IPS-NIHi7 (cell line): Measurements from ENCODE around the gene CA9.

Source experiments
- DNase-seq: peaks from one replicate; pipeline ENCODE4 v3.0.0; 2012; ENCODE audit warnings: mixed read lengths; ENCODE audit errors: extremely low spot score

The CA9 gene

DNA sequence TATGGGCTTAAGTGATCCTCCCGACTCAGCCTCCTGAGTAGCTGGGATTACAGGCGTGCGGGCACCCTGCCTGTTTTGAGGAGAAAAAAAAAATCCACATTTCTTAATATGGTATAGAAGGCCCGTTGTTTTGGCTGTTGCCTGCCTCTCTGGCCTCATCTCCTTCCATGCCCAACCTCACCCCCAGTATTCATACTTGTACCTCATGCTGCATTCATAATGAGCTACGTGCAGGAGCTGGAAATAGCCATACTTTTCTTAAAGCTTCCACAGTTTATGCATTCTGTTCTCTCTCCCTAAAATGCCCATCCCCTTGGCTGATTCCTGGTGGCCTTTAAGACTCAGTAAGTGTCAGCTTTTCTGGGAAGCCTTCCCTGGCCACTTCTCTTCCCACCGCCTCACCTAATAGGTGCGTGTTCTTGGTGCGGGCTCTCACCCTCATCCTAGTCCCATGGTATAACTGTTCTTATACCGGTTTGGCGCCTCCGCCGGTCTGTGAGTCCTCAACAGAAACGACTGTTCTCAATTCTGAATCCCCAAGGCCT is 18.1 kb downstream of the CA9 start:
- DNase-seq, result no peak

DNA sequence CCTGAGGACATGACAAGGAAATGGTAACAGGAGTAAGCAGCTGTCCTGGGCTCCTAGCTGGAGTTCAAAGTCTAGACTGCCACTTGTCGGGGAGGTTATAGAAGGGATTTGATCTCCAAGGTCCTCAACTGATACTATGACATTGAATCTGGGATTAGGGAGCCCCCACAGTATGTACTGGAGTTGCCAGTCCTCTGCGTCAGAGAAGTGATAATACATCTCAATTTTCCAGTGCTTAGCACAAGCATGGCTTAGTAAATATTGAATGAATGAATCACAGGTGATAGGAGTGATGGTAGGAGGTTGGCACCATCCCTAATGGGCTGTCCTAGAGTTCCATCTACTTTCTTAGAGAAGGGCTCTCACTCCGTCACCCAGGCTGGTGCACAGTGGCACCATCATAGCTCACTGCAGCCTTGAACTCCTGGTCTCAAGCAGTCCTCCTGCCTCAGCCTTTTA is 22.2 kb downstream of the CA9 start:
- DNase-seq, result no peak

DNA sequence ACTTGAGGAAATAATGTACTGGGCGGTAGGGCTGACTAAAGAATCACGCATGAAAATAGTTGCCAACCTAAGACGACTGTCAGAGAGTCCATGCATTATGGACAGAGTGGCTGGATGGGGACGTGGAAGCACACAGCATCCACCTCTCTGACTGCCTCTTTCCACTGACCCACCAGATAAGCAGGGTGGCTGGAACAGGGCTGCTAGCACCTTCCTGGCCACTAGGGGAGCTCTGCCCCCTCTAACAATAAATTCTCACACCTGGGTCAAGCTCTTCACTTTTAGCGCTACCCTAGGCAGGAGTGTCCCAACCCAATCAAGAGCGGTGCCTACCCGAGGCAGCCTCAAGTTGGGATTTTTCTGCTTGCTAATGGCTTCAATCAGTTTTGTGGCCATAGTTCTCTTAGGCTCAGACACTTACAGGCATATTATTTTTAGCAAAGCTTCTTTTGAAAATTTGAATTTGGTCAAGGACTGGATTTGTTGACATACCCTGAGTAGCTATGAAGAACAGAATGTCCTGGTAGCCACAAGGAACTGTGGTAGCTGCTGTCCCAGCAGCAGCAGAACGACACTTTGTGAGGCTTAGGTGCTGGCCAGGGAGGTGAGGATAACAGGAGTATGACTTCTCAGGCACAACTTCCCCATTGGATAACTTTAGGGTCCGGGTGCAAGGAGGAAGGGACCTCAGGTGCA is 22.9 kb downstream of the CA9 start:
- DNase-seq, result peak; percentile 85

DNA sequence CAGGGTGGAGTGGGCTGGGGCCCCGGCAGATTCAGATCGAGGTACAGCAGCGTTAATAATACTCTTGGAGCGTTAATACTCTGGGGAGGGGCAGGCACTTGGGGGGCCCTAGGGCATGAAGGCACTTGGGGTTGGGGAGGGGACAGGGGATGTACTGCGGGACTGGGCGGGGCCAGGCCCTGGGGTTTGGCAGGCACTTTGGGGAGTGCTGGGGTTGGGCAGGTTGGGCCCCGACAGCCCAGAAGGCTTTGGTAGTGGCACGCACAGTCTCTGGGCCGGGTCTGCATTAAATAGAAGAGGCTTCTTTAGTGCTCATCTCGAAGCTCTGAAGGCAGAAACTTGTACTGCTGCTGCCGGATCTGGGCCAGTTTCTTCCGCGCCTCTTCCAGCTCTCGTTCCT is 23.8 kb downstream of the CA9 start:
- DNase-seq, result no peak

DNA sequence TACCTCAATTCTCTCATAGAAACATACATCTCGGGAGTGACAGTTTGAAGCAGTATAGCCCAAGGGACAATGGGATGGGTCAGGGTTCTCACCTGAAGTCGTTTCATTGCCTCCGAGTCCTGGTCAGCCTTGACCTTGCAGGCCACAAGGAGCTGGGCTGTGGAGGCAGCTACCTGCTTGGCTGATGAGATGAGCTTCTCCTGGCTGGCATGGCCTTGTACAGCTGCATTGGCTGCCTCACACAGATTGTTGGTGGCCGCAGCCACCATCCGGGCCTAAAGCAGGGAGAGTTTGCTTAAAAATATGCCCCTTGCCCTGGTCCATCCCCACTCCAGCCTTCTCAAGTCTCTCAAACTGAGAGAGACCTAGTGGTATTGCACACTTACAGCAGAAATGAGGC is 24.5 kb downstream of the CA9 start:
- DNase-seq, result no peak

DNA sequence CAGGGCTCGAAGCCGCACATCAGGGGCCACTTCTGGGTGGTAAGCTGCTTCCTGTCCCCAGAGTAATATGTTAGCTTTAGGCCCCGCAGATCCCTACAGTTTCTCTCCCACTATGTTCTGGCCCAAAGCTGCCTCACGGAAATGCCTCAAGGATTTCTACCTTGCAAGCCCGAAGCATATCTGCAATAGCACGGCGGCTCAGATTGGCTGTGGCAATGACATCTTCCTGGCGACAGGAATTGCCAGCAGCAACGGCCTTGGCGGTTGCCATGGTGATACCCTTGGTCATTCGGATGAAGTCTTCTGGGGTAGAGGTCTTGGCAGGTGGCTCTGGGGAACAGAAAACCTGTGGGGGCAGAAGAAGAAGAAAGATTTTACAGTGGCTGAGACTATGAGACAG is 26.3 kb downstream of the CA9 start:
- no peak for DNase-seq

DNA sequence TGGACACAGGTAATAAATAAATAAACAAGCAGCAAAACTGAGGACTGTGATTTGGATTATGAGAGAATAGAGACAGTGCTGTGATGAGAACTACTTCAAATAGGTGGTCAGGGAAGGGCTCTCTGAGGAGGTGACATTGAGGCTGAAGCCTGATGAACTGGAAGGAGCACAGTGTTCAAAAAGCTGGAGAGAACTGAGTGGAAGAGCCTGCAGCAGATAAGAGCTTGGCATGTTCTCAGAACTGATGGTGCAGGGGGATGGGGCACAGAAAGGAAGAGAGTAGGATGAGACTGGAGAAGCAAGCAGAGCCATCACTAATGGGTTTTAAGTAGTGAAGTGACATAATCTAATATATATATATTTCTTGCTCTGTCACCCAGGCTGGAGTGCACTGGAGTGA is 27.2 kb downstream of the CA9 start:
- no peak for DNase-seq

DNA sequence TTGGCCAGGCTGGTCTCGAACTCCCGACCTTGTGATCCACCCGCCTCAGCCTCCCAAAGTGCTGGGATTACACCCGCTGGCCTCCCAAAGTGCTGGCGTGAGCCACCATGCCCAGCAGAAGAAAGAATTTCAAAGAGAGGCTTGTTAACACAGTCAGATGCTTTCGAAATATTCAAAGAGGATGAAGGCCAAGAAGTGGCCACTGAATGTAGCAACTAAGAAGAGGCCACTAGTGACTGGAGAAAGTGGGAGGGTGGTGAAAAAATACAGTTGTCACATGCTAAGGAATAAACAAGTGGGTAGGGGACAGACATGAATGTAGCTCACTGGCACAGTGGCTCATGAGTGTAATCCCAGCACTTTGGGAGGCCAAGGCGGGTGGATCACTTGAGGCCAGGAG is 29.0 kb downstream of the CA9 start:
- no peak for DNase-seq

DNA sequence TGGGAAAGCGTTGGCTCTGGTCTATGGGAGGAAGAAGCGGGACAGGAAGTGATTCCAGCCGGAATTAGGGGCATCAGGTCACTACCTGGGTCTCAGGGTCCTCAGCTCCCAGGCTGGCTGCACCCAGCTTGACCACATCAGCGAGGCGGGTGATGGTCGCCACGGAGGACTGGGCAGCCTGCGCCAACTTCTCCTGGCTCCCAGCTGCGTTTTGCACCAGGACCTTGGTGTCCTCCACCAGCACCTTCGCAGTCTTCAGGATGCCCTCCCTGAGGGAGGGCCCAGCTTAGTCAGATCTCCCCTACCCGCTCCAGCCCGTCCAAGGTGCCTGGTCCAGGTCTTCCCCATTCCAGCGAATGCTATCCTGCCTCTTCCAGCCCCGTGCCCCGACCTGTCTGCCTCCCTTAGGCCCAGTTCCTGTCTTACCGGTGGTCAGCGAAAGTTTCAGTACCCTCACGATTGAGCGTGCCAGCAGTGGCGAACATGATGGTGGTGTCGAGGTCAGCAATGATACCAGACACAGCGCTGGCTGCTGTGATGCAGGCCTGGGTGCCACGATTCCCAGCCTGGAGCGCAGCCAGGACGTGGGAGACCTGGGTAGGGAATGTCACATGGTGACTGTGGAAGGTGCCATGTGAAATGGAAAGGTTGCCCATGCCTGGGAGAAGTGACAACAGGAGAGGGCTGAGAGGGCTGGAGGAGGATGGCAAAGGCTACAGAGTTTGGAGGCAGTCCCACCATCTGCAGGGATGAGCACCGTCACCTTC is 30.4 kb downstream of the CA9 start:
- no peak for DNase-seq

DNA sequence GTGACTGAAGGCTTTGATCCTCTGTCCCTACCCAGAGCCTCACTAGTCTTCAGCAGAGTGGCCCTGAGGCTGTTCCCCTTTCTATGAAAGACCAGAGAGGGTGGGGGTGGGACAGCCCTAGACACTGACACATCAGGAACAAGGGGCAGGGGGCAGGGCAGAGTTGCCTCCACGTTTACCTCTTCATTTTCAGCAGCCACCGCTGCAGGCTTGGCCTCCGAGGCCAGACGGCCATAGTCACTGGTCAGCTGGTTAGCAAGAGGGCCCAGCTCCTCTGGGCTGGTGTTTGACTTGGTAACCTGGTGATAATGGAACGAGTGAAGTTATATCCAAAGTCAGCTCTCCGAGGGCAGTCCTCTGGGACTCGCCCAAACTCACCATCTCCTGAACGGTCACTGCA is 31.6 kb downstream of the CA9 start:
- no peak for DNase-seq

DNA sequence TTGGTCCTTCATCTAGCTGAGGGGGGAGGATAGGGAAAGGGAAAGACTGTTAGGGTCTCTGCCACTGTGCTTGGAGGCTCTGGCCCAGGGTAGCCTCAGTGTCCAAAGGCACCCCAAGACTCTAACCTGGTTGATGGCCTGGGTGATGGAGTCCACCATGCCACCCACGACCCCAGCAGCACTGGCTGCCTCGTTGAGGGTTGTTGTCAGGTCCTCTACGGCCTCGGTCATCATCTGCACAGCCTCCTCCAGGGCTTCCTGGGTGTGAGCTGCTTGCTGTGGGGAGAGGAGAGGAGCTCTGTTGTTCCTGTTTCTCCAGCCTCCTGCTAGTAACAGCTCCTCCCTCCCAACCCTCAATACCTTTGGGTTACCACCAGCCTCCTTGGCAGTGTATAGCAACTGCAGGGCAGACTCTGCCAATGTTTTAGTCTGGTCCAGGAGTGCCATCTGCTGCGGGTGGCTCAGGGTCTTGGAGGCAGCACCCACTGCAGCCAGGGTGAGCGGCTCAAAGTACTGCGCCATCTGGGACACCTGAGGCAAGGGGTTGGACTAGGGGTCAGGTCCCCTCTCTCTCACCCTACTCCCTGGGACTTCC is 32.2 kb downstream of the CA9 start:
- no peak for DNase-seq

DNA sequence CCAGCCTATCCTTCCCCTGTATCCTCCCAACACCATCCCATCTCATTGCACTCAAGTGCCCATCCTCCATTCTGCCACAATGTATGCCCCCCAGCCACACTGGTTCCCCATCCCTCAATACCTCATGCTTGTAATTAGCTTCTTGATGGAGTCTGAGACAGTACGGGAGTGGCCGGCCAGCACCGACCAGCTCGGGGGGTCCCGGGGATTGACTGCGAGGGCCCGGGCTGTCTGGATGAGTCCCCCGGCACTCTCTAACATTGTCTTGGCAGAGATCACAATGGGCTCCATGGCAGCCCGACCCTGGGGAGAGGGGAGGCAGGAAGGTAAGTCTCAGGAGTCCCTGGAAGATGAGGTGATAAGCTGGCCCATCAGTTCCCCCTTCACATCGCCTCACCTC is 33.2 kb downstream of the CA9 start:
- DNase-seq, result no peak

DNA sequence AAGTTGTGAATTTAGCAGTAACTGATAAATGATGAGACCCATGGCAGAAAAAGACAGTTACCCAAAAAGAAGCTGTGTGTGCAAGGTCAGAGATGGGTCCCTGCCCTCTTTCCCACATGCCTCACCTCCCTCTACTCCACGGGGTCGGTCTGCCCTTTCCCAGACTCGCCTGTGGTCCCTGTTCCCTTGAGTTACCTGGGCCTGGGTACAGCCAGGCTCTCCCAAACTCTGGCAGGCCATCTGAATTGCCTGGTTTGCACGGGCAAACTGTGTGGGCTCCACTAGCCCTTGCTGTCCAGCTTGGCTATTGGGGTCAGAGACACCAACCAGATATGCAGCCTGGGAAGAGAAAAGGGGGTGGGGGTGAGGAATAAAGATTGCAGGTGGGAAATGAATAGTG is 34.4 kb downstream of the CA9 start:
- DNase-seq, result no peak

DNA sequence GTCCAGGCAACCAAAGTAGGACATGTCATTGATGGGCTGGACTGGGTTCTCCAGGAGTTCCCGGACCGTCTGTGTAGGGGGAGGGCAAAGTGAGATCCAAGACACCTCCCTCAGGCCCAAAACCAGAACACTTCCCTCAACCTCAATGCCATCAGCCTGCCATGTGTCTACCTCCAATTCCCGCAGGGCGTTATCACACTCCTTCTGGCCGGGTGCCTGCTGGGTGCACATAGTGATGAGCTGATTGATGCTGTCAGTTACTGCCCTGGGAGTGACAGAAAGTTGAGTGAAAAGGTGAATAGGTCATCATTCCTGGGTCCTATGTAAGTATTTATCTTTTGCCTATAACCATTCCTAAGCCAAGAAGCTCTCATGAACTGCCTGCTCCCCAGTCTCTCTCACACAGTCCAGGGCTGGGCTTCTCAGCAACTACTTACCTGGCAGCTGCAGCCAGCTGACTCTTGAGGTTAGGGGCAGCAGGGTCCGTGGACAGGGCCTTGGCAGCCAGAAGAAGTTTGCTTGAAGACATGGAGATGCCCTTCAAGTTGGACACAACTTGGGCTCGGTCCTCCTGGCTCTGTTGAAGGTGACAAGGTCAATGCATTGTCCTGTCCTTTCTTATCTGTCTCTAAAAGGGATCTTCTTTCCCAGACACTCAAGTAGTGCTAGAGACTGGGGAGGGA is 37.2 kb downstream of the CA9 start:
- DNase-seq, result no peak

DNA sequence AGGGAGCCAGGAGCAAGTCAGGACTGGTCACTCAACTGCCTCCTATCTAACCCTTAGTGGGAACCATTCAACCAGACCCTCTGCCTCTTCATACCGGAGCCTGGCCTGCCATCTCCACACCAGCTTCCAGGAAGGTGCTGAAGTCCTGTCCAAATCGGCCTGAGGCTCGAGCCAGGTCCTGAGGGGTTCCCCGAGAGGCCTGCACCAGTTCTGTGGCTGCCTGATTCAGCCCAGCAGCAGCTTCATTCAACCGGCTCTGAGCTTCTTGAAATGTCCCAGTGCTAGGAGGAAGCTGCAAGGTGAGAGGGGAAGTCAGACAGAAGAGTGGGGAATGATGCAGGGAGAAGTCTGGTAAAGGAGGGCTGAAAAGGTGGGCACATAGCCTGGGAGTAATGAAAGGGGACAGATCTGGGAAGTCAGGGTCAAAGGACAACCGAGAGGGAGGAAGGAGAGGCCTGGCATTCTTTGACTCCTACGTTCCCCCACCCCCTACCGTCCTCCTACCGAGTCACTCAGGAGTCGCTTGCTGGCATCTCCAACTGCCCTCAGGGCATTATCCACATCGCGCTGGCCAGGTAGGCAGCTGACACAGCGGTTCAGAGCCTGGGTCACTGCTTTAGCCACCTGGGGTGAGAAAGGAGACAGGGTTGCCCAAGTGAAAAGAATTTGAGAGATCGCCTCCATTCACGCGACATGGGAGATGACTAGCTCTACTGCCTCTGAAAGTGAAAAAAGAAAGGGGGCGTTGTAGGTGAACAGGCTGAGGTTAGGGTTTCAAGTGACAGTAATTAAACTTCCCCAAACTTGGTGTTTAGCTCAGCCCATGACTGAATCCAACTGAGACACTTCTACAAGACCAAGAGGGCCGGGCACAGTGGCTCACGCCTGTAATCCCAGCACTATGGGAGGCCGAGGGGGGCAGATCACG is 38.0 kb downstream of the CA9 start:
- no peak for DNase-seq

DNA sequence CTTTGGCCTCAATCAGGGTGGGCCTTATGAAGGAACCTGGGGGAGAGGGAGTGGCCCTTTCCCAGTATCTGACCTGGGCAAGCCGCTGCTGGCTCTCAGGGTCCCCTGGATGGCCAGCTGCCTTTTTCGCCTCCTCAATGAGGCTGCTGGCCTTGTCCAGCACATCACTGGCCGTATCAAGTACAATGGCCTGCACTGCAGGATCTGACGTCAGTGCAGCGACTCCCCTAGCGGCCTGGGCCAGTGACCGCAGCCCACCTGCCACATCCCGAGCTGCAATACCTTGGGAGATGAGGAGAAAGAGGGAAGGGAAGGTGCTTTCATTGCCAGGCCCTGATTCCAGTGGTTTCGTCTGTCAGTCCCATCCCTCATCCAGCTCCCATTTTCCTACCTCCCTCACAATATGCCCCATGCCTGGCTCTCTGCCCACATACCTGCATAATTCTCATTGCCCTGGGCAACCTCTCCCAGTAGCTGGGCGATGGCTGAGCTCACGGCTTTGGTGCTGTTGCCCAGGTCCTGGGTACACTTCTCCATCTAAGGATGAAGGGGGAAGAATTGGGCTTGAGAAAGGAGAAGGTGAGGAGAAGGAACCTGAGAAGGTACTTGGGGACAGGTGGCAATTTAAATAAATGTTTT is 39.2 kb downstream of the CA9 start:
- DNase-seq, result no peak

DNA sequence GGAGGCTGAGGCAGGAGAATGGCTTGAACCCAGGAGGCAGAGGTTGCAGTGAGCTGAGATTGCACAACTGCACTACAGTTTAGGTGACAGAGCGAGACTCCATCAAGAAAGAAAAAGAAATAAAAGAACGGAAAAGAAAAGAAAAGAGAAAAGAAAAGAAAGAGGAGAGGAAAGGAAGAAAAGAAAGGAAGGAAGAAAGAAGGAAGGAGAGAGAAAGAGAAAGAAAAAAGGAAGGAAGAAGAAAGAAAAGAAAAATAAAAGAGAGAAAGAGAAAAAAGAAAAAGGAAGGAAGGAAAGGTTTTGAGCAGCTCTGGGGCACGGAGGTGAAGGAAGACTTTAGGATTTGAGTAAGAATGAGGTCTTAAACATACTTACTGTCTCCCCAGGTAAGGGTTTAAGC is 39.9 kb downstream of the CA9 start:
- DNase-seq, result no peak

DNA sequence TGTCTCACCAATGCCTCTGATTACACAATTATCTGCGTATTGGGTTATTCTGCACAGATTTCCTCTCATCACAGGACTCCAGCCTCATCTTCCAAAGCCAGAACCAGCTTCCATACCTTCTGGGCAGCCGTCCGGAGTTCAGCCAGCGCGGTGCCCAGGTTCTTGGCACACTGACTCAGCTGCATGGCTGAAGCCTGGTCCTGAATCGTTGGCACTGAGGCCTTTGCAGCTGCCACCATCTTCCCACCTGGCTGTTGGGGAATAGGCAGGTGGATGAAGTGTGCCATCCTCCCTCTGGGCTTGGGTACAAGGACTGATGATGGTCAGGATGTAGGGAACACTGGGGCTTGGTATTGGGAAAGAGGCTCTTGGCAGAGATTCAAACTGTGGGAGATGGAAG is 40.4 kb downstream of the CA9 start:
- no peak for DNase-seq

DNA sequence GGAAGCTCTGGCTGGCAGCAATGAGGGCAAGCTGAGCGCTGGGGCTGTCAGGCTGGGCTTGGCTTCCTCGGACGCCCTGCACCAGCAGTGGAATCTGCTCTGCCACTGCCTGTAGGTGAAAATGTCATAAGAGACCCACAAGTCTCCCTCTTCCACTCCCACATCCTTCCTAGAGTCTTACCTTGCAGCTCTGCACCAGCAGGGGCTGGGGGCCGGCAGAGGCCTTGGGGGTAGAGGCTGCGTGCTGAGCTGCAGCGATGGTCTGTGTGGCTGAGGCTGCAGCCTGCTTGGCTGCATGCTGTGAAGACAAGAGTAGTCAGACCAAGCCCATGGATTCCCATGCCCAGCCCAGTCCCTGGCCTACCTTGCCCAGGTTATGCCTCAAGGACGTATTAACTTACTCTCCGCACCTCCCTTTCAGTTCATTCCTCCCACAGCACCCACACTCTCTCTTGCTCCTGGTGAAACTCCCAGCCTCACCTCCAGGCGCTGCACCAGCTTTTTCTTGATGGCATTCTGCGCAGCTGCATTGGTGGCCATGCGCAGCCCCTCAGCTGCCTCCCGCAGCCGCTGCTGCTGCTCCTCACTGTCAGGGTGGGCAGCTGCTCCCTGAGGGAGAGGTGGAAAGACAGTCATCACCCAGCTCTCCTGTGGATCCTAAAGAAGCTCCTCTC is 41.0 kb downstream of the CA9 start:
- DNase-seq, result no peak

DNA sequence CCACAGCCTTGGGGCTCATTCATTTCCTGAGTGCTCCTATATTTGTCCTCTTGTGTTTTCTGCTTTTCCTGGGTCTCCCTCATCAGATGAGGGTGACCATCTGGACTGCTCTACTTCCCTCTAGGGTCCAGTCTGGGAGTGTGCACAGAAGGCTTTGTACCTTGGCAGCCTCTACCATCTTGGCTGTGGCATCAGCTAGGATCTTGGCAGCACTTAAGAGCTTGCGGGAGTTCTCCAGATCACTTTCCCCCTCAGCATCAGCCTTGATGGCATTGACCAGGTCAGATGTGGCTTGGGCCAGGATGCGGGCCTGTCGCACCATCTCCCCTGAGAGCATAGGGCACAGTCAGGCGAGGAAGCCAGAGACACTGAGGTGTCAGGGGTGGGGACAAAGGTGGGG is 42.5 kb downstream of the CA9 start:
- DNase-seq, result no peak
